HG03457 (cell line): ENCODE measurements around the gene ZNF169.
"Not testable (repeated sequence)": the region's sequence is repeated elsewhere in the genome, so short reads cannot be mapped to it uniquely, and the experiment has no call there.

ENCODE experiments used
- ATAC-seq: cut with Tn5 transposase; IDR thresholded peaks from one replicate; pipeline ENCODE4 v1.9.1; 2021; ENCODE audit warnings: moderate number of reproducible peaks; ENCODE audit not compliant: unreplicated experiment

Gene ZNF169

DNA sequence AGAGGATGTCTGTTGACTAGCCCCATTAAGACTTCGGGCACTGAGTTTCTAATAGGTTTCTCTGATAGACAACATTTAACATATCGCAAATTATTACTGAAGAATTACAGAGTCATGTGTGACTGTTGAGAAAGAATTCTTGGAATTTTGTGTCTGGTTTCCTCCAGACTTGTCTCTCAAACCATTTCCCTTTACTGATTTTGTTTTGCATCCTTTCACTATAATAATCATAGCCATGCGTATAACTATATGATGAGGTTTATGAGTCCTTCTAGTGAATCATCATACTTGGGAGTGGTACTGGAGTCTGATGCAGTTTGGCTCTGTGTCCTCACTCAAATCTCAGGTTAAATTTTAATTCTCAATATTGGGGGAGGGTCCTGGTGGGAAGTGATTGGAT, 27.0 kb downstream of the ZNF169 start:
- ATAC-seq: no peak

- no peak for ATAC-seq
Measured at GRCh38 chr9:94287877-94288513, 28.9 kb downstream of the ZNF169 start.

DNA sequence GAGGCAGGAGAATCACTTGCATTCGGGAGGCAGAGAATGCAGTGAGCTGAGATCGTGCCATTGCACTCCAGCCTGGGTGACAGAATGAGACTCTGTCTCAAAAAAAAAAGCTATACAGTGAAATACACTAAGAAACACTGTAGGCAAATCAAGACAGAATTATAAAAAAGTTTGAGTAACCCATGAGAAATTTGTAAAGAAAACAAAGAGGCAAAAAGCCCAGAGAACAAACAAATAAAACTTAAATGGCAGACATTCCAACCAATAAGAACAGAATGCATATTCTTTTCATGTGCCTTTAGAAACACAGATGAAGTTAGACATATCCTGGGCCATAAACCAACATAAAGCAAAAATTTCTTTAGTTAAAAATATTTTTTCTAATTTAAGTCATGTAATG, 30.6 kb downstream of the ZNF169 start:
- ATAC-seq: no peak

- ATAC-seq: no peak
Measured at GRCh38 chr9:94298949-94299599, 40.0 kb downstream of the ZNF169 start.

GRCh38 chr9:94300470-94301301, 41.6 kb downstream of the ZNF169 start:
- no peak for ATAC-seq

DNA sequence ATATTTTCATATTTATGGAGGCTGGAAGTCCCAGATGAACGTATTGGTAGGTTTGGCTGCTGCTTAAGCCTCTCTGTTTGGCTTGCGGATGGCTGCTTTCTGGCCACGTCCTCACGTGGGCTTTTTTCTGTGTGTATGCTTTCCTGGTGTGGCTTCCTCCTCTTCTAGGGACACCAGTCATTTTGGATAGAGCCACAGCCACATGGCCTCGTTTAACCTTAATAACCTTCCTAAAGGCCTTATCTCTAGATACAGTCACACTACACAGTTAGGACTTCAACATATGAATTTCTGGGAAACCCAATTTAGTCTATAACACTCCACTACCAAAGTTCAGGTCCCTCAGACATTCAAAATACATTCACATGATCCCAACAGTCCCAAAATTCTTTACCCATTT, 42.5 kb downstream of the ZNF169 start:
- no peak for ATAC-seq

DNA sequence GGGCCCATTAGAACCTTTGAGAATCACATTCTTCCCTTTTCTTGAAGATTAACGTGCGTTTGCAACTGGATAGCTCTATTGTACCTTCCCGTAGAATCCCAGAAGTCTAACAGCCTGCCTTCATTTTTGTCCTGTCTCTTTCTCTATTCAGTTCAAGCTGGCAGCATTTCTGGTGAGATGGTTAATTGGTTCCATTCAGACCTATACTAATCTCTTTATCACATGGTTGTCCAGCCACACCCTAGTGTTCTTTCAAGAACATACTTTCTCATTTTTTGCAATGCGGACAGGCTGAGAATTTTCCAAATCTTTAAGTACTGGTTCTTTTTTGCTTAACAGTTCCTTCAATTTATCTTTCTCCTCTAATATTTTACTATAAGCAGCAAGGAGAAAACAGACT, 43.3 kb downstream of the ZNF169 start:
- no peak for ATAC-seq

GRCh38 chr9:94303321-94303720, 44.2 kb downstream of the ZNF169 start:
- ATAC-seq: no peak

GRCh38 chr9:94315034-94315984, 56.2 kb downstream of the ZNF169 start:
- not testable (repeated sequence) for ATAC-seq

GRCh38 chr9:94316236-94316635, 57.1 kb downstream of the ZNF169 start:
- ATAC-seq: not testable (repeated sequence)

- not testable (repeated sequence) for ATAC-seq
Measured at GRCh38 chr9:94317949-94318657, 59.0 kb downstream of the ZNF169 start.

DNA sequence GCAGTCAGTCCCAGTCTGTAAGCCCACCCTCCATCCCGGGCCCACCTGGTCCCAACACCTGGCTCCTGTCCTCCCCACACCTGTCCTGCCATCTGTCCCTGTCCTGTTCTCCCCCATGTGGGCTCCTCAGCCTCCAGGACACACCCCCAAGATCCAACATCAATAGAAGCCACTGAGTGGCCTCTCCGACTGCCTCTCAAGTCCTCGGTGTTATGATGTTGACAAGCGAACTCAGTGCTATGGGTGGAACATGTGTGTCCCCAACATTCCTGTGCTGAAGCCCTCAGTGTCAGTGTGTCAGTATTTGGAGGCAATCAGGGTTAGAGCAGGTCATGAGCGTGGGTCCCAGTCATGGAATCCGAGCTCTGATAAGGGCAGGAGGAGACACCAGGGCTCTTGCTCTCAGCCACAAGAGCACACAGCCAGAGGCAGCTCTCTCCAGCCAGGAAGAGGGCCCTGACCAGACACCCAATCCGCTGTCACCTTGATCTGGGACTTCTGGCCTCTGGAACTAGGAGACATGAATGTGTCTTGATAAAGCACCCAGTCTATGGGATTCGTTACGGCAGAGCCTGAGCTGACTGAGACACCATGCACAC, 63.3 kb downstream of the ZNF169 start:
- ATAC-seq: not testable (repeated sequence)

DNA sequence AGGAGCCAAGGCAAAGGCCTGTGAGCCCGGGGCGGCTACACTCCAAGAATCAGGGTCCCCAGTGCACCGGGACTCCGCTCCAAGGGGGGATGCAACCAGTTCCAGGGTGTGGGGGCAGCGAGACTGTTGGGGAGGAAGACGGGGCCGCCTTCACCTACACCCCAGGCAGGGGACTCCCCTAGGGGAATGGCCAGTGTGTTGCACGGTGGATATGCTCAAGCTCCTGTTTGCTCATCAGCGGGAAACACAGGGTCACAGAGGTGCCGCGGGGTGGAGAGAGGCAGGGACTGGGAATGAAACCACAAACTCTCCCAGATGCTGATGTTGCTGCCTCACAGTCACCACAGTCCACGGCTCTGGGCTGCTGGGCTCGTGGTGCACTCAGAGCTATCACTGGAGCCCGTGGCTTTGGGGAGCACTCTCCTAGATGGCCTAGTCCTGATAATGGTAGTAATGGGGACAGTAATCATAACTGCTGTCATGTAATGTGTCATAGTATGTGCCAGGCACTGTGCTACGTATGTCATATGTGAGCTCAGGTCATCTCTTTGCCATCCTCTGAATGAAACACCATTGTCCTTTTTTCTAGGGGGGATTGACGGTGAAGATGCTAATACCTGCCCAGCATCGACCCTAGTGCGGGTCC, 64.2 kb downstream of the ZNF169 start:
- ATAC-seq: not testable (repeated sequence)

- ATAC-seq: not testable (repeated sequence)
Measured at GRCh38 chr9:94325583-94325982, 66.5 kb downstream of the ZNF169 start.

- ATAC-seq: not testable (repeated sequence)
Measured at GRCh38 chr9:94328544-94328943, 69.4 kb downstream of the ZNF169 start, which contains the start of gene NUTM2F. Gene NUTM2F, minus strand, starts transcription at chr9:94328644. Its CDS starts 21 bp downstream, at chr9:94328623.

DNA sequence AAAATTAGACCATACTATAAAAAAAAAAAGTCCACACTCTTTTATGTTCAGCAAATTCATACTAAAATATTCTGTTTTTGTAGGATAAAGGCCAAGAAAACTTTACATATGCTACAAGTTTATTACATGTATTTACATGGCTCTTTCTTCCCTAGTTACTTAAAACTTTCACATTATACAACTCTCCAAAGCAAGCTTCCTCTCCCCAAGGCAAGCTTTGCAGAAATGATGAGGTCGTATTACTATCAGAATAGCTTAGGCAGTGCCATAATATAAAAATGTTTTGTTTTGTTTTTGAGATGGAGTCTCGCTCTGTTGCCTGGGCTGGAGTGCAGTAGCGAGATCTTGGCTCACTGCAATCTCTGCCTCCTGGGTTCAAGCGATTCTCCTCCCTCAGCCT, 77.3 kb downstream of the ZNF169 start:
- ATAC-seq: not testable (repeated sequence)

- ATAC-seq: not testable (repeated sequence)
Measured at GRCh38 chr9:94338723-94339122, 79.6 kb downstream of the ZNF169 start.

DNA sequence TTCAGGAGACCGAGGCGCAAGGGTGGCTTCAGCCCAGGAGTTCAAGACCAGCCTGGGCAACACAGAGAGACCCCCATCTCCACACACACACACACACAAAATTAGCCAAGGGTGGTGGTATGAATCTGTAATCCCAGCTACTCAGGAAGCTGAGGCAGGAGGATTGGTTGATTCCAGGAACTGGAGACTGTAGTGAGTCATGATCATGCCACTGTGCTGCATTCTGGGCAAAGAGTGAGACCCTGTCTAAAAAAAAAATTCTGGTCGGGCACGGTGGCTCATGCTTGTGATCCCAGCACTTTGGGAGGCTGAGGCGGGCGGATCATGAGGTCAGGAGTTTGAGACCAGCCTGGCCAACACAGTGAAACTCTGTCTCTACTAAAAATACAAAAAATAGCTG, 80.6 kb downstream of the ZNF169 start:
- not testable (repeated sequence) for ATAC-seq

DNA sequence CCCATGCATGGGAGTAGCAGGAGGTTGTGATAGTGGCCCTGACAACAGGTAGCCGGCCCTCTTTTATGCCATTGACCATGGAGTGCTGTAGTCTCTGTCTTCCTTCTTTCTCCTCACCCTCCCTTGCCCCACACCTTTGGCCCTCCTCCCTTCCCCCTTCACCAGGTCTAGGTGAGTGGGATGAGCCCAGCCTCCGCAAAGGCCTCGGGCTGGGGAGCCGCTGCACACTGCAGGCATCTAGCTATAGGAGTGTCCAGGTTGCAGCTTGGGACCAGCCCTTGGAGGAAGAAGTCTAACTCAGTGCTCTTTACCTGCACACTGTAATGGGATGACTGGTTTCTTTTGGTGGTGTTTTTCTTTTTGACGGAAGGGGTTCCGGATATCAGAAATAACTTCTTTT, 81.7 kb downstream of the ZNF169 start:
- not testable (repeated sequence) for ATAC-seq
